GM12878 (cell line): ENCODE data around the gene ACTA2. TPM values are rescaled to one million over a fixed set of nuclear protein-coding genes. Genes with fewer than 3 reads are reported as not detected.

Experiments
- ATAC-seq: fragments of 200-7000 bp; cut with Tn5 transposase; 3 replicates; pipeline ENCODE4 v1.9.1; 2020; ENCODE audit warnings: mild to moderate bottlenecking, moderate library complexity
- BruUV-seq: library from RNA; stranded (reverse); fragments of 400-500 nt; replicated peaks from 2 replicates; lab custom pipeline; 2021; lab: Mats Ljungman, UMichigan
- CTCF ChIA-PET: fragments of 300-600 bp; sonication (Branson Sonifier 250); formaldehyde crosslinking; extraction: SDS; loops from one replicate; lab custom pipeline; 2021; ENCODE audit warnings: inconsistent platforms; lab: Yijun Ruan, JAX
- POLR2A ChIA-PET: fragments of 350-600 bp; formaldehyde crosslinking; extraction: SDS; loops from one replicate; lab custom pipeline; 2021; ENCODE audit warnings: inconsistent platforms; lab: Charles Lee
- RAD21 ChIA-PET: fragments of 300-600 bp; sonication (Branson Sonifier 250); formaldehyde crosslinking; loops from one replicate; lab custom pipeline; 2023; ENCODE audit warnings: antibody characterized with exemption; ENCODE audit not compliant: unreplicated experiment; lab: Charles Lee
- SMC1A ChIA-PET: fragments of 300-600 bp; sonication (Branson Sonifier 250); formaldehyde crosslinking; loops from one replicate; lab custom pipeline; 2023; ENCODE audit not compliant: unreplicated experiment, uncharacterized antibody; lab: Charles Lee
- DNase-seq: peaks from one replicate; pipeline ENCODE4 v3.0.0-alpha.2; 2011; ENCODE audit warnings: low read depth, low spot score
- FAIRE-seq: peaks from 3 replicates; lab custom pipeline; 2011; peaks lifted over from hg19 to GRCh38; lab: Jason Lieb, UNC
- H2AFZ ChIP-seq: 2 replicates; pipeline ENCODE4 v1.6.0; 2011; ENCODE audit warnings: low read depth, low read length, control low read depth; ENCODE audit not compliant: control insufficient read depth
- H3K27ac ChIP-seq: 2 replicates; pipeline ENCODE4 v1.5.1; 2011; ENCODE audit warnings: control low read depth; ENCODE audit not compliant: control insufficient read depth, insufficient read depth
- H3K27me3 ChIP-seq, 2 experiments: replicated peaks in 1 of 2; 2 replicates each; pipeline versions ENCODE4 v1.6.0 to v1.6.1; 2011; ENCODE audit warnings: low read length in 1 of 2; ENCODE audit not compliant: control insufficient read depth in 2 of 2, insufficient read depth in 2 of 2
- H3K36me3 ChIP-seq, 2 experiments: 2 replicates each; pipeline ENCODE4 v1.5.1; 2011; ENCODE audit warnings: low read length in 1 of 2; ENCODE audit not compliant: control insufficient read depth in 2 of 2, insufficient read depth in 2 of 2
- H3K4me1 ChIP-seq: 2 replicates; pipeline ENCODE4 v1.6.1; 2011; ENCODE audit warnings: mild to moderate bottlenecking, low read length, moderate library complexity, mixed read lengths; ENCODE audit not compliant: control insufficient read depth, insufficient read depth
- H3K4me2 ChIP-seq: 2 replicates; pipeline ENCODE4 v1.6.0; 2011; ENCODE audit warnings: control low read depth; ENCODE audit not compliant: control insufficient read depth, insufficient read depth
- H3K4me3 ChIP-seq: fragments of 200-600 bp; sonication (generic); 2 replicates; pipeline ENCODE4 v1.5.1; 2016
- H3K79me2 ChIP-seq: 2 replicates; pipeline ENCODE4 v1.6.0; 2011; ENCODE audit warnings: low read length; ENCODE audit not compliant: control insufficient read depth, insufficient read depth
- H3K9ac ChIP-seq: 2 replicates; pipeline ENCODE4 v1.8.0; 2011; ENCODE audit warnings: low read length, control low read depth, mixed read lengths; ENCODE audit not compliant: control insufficient read depth, insufficient read depth
- H3K9me3 ChIP-seq: replicated peaks from 3 replicates; pipeline ENCODE4 v1.5.1; 2011; ENCODE audit warnings: mild to moderate bottlenecking, low read length; ENCODE audit not compliant: control insufficient read depth, insufficient read depth
- H4K20me1 ChIP-seq: 2 replicates; pipeline ENCODE4 v1.6.0; 2011; ENCODE audit not compliant: control insufficient read depth, insufficient read depth
- MAX ChIP-seq: IDR thresholded peaks from 2 replicates; pipeline ENCODE4 v1.6.1; 2012; ENCODE audit warnings: low read depth, low read length, improper control_type of control experiment
- NBN ChIP-seq: fragments of 450-650 bp; IDR thresholded peaks from 2 replicates; pipeline ENCODE4 v1.6.1; 2016
- RB1 ChIP-seq: fragments of 450-650 bp; formaldehyde crosslinking; IDR thresholded peaks from 2 replicates; pipeline ENCODE4 v1.6.1; 2017; ENCODE audit warnings: mild to moderate bottlenecking, borderline replicate concordance
- ZBTB33 ChIP-seq: fragments of 450-650 bp; IDR thresholded peaks from 2 replicates; pipeline ENCODE4 v1.6.1; 2017; ENCODE audit warnings: mild to moderate bottlenecking
- WGBS: methylation state at CpG from one replicate; pipeline ENCODE4 v1.1.6; 2016; ENCODE audit warnings: low lambda C conversion rate; ENCODE audit not compliant: insufficient replicate concordance, insufficient coverage; ENCODE audit errors: missing lambda C conversion rate; 5-methylcytosine and 5-hydroxymethylcytosine counted together
- in situ Hi-C: fragments of 300-500 bp; cut with MboI; formaldehyde crosslinking; loops from 9 replicates; pipeline ENCODE4 v1.14.3; 2018; ENCODE audit warnings: mixed read lengths
- intact Hi-C: fragments of 100-400 bp; cut with micrococcal nuclease; formaldehyde crosslinking; loops from one replicate; pipeline ENCODE4 v1.14.2; 2022; ENCODE audit not compliant: unreplicated experiment
- polyA plus RNA-seq, 11 experiments: library from polyadenylated mRNA; depleted of rRNA in 4 of 11; unstranded in 6 of 11; stranded (reverse) in 5 of 11; fragments of >200 nt; fragmentation: Nextera tagmentation in 4 of 11; fragmentation: Illumina TruSeq in 1 of 11; extraction: Ambion mirVana in 4 of 11; extraction: Trizol in 1 of 11; gene quantifications; 1 replicate in 1 of 11; 2 replicates in 10 of 11; pipeline versions ENCODE4 v1.2.1 to v1.2.3, GENCODE V29; 2011 to 2016; ENCODE audit warnings: inconsistent platforms in 2 of 11, missing spikeins in 2 of 11, low read depth in 1 of 11
- total RNA-seq, 4 experiments: library from RNA; depleted of rRNA in 3 of 4; stranded (reverse); fragments of >200 nt in 3 of 4; fragmentation: Illumina TruSeq in 1 of 4; extraction: Trizol in 1 of 4; gene quantifications; 2 replicates each; pipeline versions ENCODE4 v1.2.1 to v1.2.3, GENCODE V29; 2013 to 2021

ACTA2 gene
- total and polyA plus RNA-seq, 10 of the 15 experiments (the other 5 are each of a cell fraction or from before 2014, with no cell fraction given) = 7.4 to 78.2 (median 32.4) TPM

- TF ChIP-seq ZBTB33 (no peak), NBN (no peak), MAX (no peak)
- TF ChIP-seq, all 136 proteins: peak for 0
Measured at GRCh38 chr10:88960802-88961201, 8.2 kb upstream of the ACTA2 start (continued).

- H3K36me3 ChIP-seq = no peaks in the 10 kb centered on the region
- H3K79me2 ChIP-seq = no peaks in the 10 kb centered on the region
- ATAC-seq = no peak
- POLR2A ChIA-PET = no interaction called here
- SMC1A ChIA-PET = interaction anchor here (0.9 to 2.1 kb wide), 2 partner anchors 13 to 18 kb away, joined by 3 to 9 read pairs; no protein-coding TSS in a partner anchor
- no peak overlapping the region for H3K9ac ChIP-seq
- no TSS peak for BruUV-seq
- H4K20me1 ChIP-seq = no peaks in the 10 kb centered on the region
- H2AFZ ChIP-seq = no peak overlapping the region
- FAIRE-seq = no peak
- H3K4me3 ChIP-seq = no peak overlapping the region
- RAD21 ChIA-PET = interaction anchor here (1.5 to 1.7 kb wide), 2 partner anchors 27 to 29 kb away, joined by 4 to 5 read pairs; no protein-coding TSS in a partner anchor
- no peaks in the 10 kb centered on the region for H3K9me3 ChIP-seq
- DNase-seq = no peak
- TF ChIP-seq RB1 = no peak
- TF ChIP-seq, all 136 proteins: peak for 0
- Histone ChIP-seq H3K4me1 (no peaks in the 10 kb centered on the region), H3K4me2 (no peak overlapping the region), H3K27ac (no peak overlapping the region), H3K27me3 (no peaks in the 10 kb centered on the region)
- in situ Hi-C loops = no loop called here
- WGBS = over 99% methylated on average over 6 of the region's 6 CpGs
- CTCF ChIA-PET = interaction anchor here (1.3 to 2.5 kb wide), 3 partner anchors 26 to 29 kb away, joined by 5 to 9 read pairs (median 7); no protein-coding TSS in a partner anchor
- intact Hi-C loops = no loop called here
Measured at GRCh38 chr10:88958721-88959120, 6.1 kb upstream of the ACTA2 start.
